K562 (cell line): Measurements from ENCODE around the gene OTOA. TPM values are rescaled to one million over a fixed set of nuclear protein-coding genes. Genes with fewer than 3 reads are reported as not detected.

Source experiments
- ATAC-seq: fragments of 200-7000 bp; cut with Tn5 transposase; 3 replicates; pipeline ENCODE4 v1.9.1; 2020; ENCODE audit warnings: moderate library complexity
- BruUV-seq: library from RNA; stranded (reverse); fragments of 400-500 nt; replicated peaks from 2 replicates; lab custom pipeline; 2021; lab: Mats Ljungman, UMichigan
- CTCF ChIA-PET: fragments of 300-600 bp; formaldehyde crosslinking; extraction: SDS; loops from one replicate; lab custom pipeline; 2021; ENCODE audit warnings: low intra/inter-chr PET ratio; lab: Yijun Ruan, JAX
- POLR2A ChIA-PET: fragments of 300-600, 350-650 bp; sonication (Branson Sonifier 250); formaldehyde crosslinking; extraction: SDS; loops from one replicate; lab custom pipeline; 2021; ENCODE audit warnings: antibody characterized with exemption, inconsistent platforms; lab: Yijun Ruan, JAX
- DNase-seq, 4 experiments: peaks; one replicate each; pipeline versions ENCODE4 v3.0.0 to v3.0.0-alpha.2; 2011 to 2018; ENCODE audit warnings: low spot score in 3 of 4, mixed read lengths in 3 of 4; ENCODE audit errors: extremely low read depth in 1 of 4
- FAIRE-seq: peaks from 2 replicates; lab custom pipeline; 2011; peaks lifted over from hg19 to GRCh38; lab: Jason Lieb, UNC
- H2AFZ ChIP-seq: 2 replicates; pipeline ENCODE4 v1.6.0; 2011; ENCODE audit warnings: low read depth, low read length, control low read depth, inconsistent platforms
- H3K27ac ChIP-seq: fragments of 200-600 bp; 3 replicates; pipeline ENCODE4 v1.8.0; 2011; ENCODE audit warnings: low read depth, mild to moderate bottlenecking, control low read depth, inconsistent platforms, low read length, moderate library complexity, mixed read lengths; ENCODE audit errors: extremely low read depth
- H3K27me3 ChIP-seq, 2 experiments: fragments of 300-600 bp in 1 of 2; 2 replicates in 1 of 2; 3 replicates in 1 of 2; pipeline versions ENCODE4 v1.6.0 to v1.8.0; 2011; ENCODE audit warnings: inconsistent platforms in 2 of 2, low read length in 2 of 2, mild to moderate bottlenecking in 1 of 2, mixed read lengths in 1 of 2, moderate library complexity in 1 of 2; ENCODE audit not compliant: control insufficient read depth in 2 of 2, insufficient read depth in 2 of 2
- H3K36me3 ChIP-seq: fragments of 300-600 bp; 3 replicates; pipeline ENCODE4 v1.8.0; 2011; ENCODE audit warnings: mild to moderate bottlenecking, low read length, inconsistent platforms; ENCODE audit not compliant: control insufficient read depth, insufficient read depth
- H3K4me1 ChIP-seq, 2 experiments: fragments of 200-600 bp in 1 of 2; replicated peaks in 1 of 2; 2 replicates in 1 of 2; 3 replicates in 1 of 2; pipeline versions ENCODE4 v1.5.1 to v1.8.0; 2011; ENCODE audit warnings: inconsistent platforms in 2 of 2, low read length in 2 of 2, mild to moderate bottlenecking in 1 of 2, mixed read lengths in 1 of 2, moderate library complexity in 1 of 2; ENCODE audit not compliant: control insufficient read depth in 2 of 2, insufficient read depth in 2 of 2
- H3K4me2 ChIP-seq: 2 replicates; pipeline ENCODE4 v1.6.1; 2011; ENCODE audit warnings: low read length, control low read depth, inconsistent platforms, mixed read lengths; ENCODE audit not compliant: insufficient read depth
- H3K4me3 ChIP-seq: fragments of 200-600 bp; sonication (generic), shearing (Covaris generic); 2 replicates; pipeline ENCODE4 v1.5.1; 2016; ENCODE audit warnings: control low read depth, inconsistent platforms
- H3K79me2 ChIP-seq: fragments of 200-600 bp; 3 replicates; pipeline ENCODE4 v1.8.0; 2011; ENCODE audit warnings: low read length, inconsistent platforms; ENCODE audit not compliant: control insufficient read depth, insufficient read depth
- H3K9ac ChIP-seq, 2 experiments: 2 replicates each; pipeline versions ENCODE4 v1.6.0 to v1.6.1; 2011; ENCODE audit warnings: low read depth in 2 of 2, low read length in 2 of 2, control low read depth in 1 of 2, inconsistent platforms in 1 of 2, mild to moderate bottlenecking in 1 of 2, mixed read lengths in 1 of 2; ENCODE audit not compliant: insufficient read depth in 1 of 2
- H3K9me1 ChIP-seq: one replicate; pipeline ENCODE4 v1.6.0; 2011; ENCODE audit warnings: inconsistent platforms, mild to moderate bottlenecking, low read length, moderate library complexity; ENCODE audit not compliant: control insufficient read depth, insufficient read depth
- H3K9me3 ChIP-seq: replicated peaks from 2 replicates; pipeline ENCODE4 v1.5.1; 2011; ENCODE audit warnings: low read depth, low read length, inconsistent platforms; ENCODE audit not compliant: control insufficient read depth, insufficient read depth
- H4K20me1 ChIP-seq: replicated peaks from 2 replicates; pipeline ENCODE4 v1.6.1; 2011; ENCODE audit warnings: low read length, inconsistent platforms, mixed read lengths; ENCODE audit not compliant: control insufficient read depth, insufficient read depth
- BRF2 ChIP-seq: IDR thresholded peaks from 3 replicates; pipeline ENCODE4 v1.6.1; 2011; ENCODE audit warnings: borderline replicate concordance, mild to moderate bottlenecking; ENCODE audit not compliant: insufficient read length, insufficient read depth
- C11orf30 ChIP-seq: fragments of 450-650 bp; IDR thresholded peaks from 2 replicates; pipeline ENCODE4 v1.6.1; 2016; ENCODE audit warnings: low read depth, mild to moderate bottlenecking
- FUS ChIP-seq: fragments of 200-400 bp; formaldehyde crosslinking; optimal IDR thresholded peaks from 2 replicates; pipeline ENCODE3; 2017; ENCODE audit warnings: low read depth, low read length
- HMG20B ChIP-seq: fragments of 250-450 bp; sonication (Bioruptor Pico); IDR thresholded peaks from 2 replicates; pipeline ENCODE4 v1.5.0; 2021; ENCODE audit warnings: mild to moderate bottlenecking
- MAFG ChIP-seq: fragments of 450-650 bp; conservative IDR thresholded peaks from 2 replicates; pipeline ENCODE4 v1.6.1; 2016; ENCODE audit warnings: missing genetic modification characterization, missing compliant biosample characterization
- MCM7 ChIP-seq, 2 experiments: fragments of 450-650 bp; IDR thresholded peaks; 2 replicates each; pipeline ENCODE4 v1.6.1; 2016 to 2018
- NFE2 ChIP-seq: IDR thresholded peaks from 2 replicates; pipeline ENCODE4 v1.6.1; 2014; ENCODE audit warnings: antibody characterized with exemption, low read depth
- PKNOX1 ChIP-seq: fragments of 450-650 bp; IDR thresholded peaks from 2 replicates; pipeline ENCODE4 v1.6.1; 2016
- TSC22D4 ChIP-seq: fragments of 450-650 bp; IDR thresholded peaks from 2 replicates; pipeline ENCODE4 v1.6.1; 2016; ENCODE audit warnings: missing genetic modification characterization, missing biosample characterization, control low read depth
- YY1 ChIP-seq, 3 experiments: IDR thresholded peaks; 2 replicates each; pipeline ENCODE4 v1.6.1; 2011; ENCODE audit warnings: low read length in 2 of 3, mild to moderate bottlenecking in 2 of 3, moderate library complexity in 2 of 3, borderline replicate concordance in 1 of 3, control low read depth in 1 of 3, low read depth in 1 of 3; ENCODE audit not compliant: insufficient read depth in 3 of 3, insufficient replicate concordance in 2 of 3, control insufficient read depth in 1 of 3, insufficient read length in 1 of 3; ENCODE audit errors: extremely low read depth in 1 of 3
- ZNF316 ChIP-seq: fragments of 450-650 bp; IDR thresholded peaks from 2 replicates; pipeline ENCODE4 v1.6.1; 2016
- ZNF431 ChIP-seq: sonication (generic); formaldehyde crosslinking; IDR thresholded peaks from 2 replicates; pipeline ENCODE4 v1.8.0; 2022; ENCODE audit warnings: mild to moderate bottlenecking, missing genetic modification reagents
- ZNF764 ChIP-seq: fragments of 250-450 bp; sonication (Bioruptor Pico); IDR thresholded peaks from 2 replicates; pipeline ENCODE4 v1.4.0; 2020; ENCODE audit warnings: low read depth, mild to moderate bottlenecking, moderate library complexity
- ZNF785 ChIP-seq: fragments of 250-450 bp; sonication (Bioruptor Pico); IDR thresholded peaks from 2 replicates; pipeline ENCODE4 v1.4.0; 2020; ENCODE audit warnings: mild to moderate bottlenecking
- WGBS: fragments of 100-300 bp; shearing (Covaris generic); methylation state at CpG from one replicate; pipeline ENCODE4 v1.1.6; 2016; ENCODE audit warnings: low coverage, mixed read lengths; ENCODE audit not compliant: insufficient coverage; ENCODE audit errors: missing lambda C conversion rate; 5-methylcytosine and 5-hydroxymethylcytosine counted together
- in situ Hi-C: fragments of 300-500 bp; cut with MboI; formaldehyde crosslinking; loops from 4 replicates; pipeline ENCODE4 v1.15.0; 2018; ENCODE audit warnings: inconsistent platforms, mixed read lengths
- intact Hi-C: fragments of 100-400 bp; cut with micrococcal nuclease; formaldehyde crosslinking; loops from 2 replicates; pipeline ENCODE4 v1.14.2; 2022
- polyA plus RNA-seq, 8 experiments: library from polyadenylated mRNA; depleted of rRNA in 4 of 8; stranded (reverse) in 5 of 8; unstranded in 3 of 8; fragments of >200 nt; fragmentation: Nextera tagmentation in 2 of 8; fragmentation: Illumina TruSeq in 1 of 8; extraction: Ambion mirVana in 2 of 8; extraction: Trizol in 1 of 8; gene quantifications; 2 replicates each; pipeline versions ENCODE4 v1.2.1 to v1.2.3, GENCODE V29; 2011 to 2014; ENCODE audit warnings: inconsistent platforms in 1 of 8, missing spikeins in 1 of 8
- total RNA-seq, 7 experiments: library from RNA; depleted of rRNA in 6 of 7; stranded (reverse); fragments of >200 nt in 6 of 7; fragmentation: Illumina TruSeq in 2 of 7; extraction: Trizol in 2 of 7; gene quantifications; 2 replicates each; pipeline versions ENCODE4 v1.2.1 to v1.2.3, GENCODE V29; 2011 to 2021; ENCODE audit warnings: low replicate concordance in 1 of 7

Gene OTOA
- total and polyA plus RNA-seq, 9 of the 15 experiments (the other 6 are each of a cell fraction or from before 2014, with no cell fraction given), result 0.04 TPM; not detected in 8

DNA sequence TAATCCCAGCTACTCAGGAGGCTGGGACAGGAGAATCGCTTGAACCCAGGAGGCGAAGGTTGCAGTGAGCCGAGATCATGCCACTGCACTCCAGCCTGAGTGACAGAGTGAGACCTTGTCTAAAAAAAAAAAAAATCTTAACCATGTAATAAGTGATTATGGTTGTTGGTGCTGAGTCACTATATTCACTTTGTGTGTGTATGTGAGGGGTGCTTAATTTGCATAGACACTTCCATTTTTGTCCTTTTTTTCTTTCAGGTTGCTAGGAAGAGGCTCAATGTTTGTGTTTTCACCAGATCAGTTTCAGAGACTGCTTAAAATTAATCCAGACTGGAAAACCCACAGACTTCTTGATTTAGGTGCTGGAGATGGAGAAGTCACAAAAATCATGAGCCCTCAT is 46.2 kb upstream of the OTOA start:
- no peak for ATAC-seq
- peaks cover 51% of the 10 kb centered on the region for H3K36me3 ChIP-seq
- H3K9me1 ChIP-seq, result no peaks in the 10 kb centered on the region
- DNase-seq, result no peak
- no peak overlapping the region for H3K9ac ChIP-seq
- no peak overlapping the region for H2AFZ ChIP-seq
- CTCF ChIA-PET, result no interaction called here
- intact Hi-C loops, result no loop called here
- no peaks in the 10 kb centered on the region for H3K27me3 ChIP-seq
- no peak overlapping the region for H3K4me3 ChIP-seq
- FAIRE-seq, result no peak
- H3K79me2 ChIP-seq, result peaks cover 26% of the 10 kb centered on the region
- whole genome bisulfite sequencing, result no CpG with 5 or more reads among the region's 3 CpGs
- H3K4me1 ChIP-seq, result peaks cover 3 to 21% of the 10 kb centered on the region in 2 experiments; a peak in 4 of 5 replicates
- TF ChIP-seq HMG20B (CRISPR knock-in tag) (no peak), FUS (no peak), C11orf30 (peak; percentile 61; the same call in 1 of the 2 replicates), BRF2 (no peak), ZNF316 (peak; percentile 67), NFE2 (peak; percentile 53; the same call in 1 of the 2 replicates), MCM7 (IDR thresholded peaks at IDR 0.05) (no peak), ZNF785 (CRISPR knock-in tag) (no peak), ZNF431 (CRISPR knock-in tag) (no peak), MAFG (tag) (0 out of 2 replicates have a peak, but pooled peaks have one; percentile 43), YY1 (IDR thresholded peaks at IDR 0.05; ENCODE audit: borderline replicate concordance in 1 of 3, control insufficient read depth in 1 of 3, extremely low read depth in 1 of 3, insufficient read depth in 3 of 3, insufficient read length in 1 of 3, insufficient replicate concordance in 2 of 3, low read depth in 1 of 3, low read length in 2 of 3) (no peak), PKNOX1 (peak; percentile 81), TSC22D4 (no peak), ZNF764 (no peak)
- TF ChIP-seq, all 486 proteins: peak for 5
- POLR2A ChIA-PET, result interaction anchor here (1.0 to 1.8 kb wide), 2 partner anchors 9 to 14 kb away, joined by 3 to 6 read pairs; no protein-coding TSS in a partner anchor
- Histone ChIP-seq H3K4me2 (no peak overlapping the region), H3K27ac (no peak overlapping the region), H4K20me1 (peaks cover 11% of the 10 kb centered on the region; the same call in 1 of the 2 replicates), H3K9me3 (no peaks in the 10 kb centered on the region)
- no TSS peak for BruUV-seq
- in situ Hi-C loops, result no loop called here
